WTC11 (cell line): ENCODE measurements around the gene PRKCSH. TPM values are rescaled to one million over a fixed set of nuclear protein-coding genes. Genes with fewer than 3 reads are reported as not detected.
A peak's percentile ranks its signal among the peaks of the same experiment; 100 is the strongest.

Experiments used
- AR ChIP-seq: fragments of 250-450 bp; sonication (Bioruptor Pico); IDR thresholded peaks from 2 replicates; pipeline ENCODE4 v1.9.0; 2021; ENCODE audit warnings: mild to moderate bottlenecking
- ATF6 ChIP-seq: sonication (generic); formaldehyde crosslinking; IDR thresholded peaks from 2 replicates; pipeline ENCODE4 v1.8.1; 2023; ENCODE audit warnings: mild to moderate bottlenecking, missing genetic modification reagents
- CDX4 ChIP-seq: fragments of 250-450 bp; sonication (Bioruptor Pico); IDR thresholded peaks from 2 replicates; pipeline ENCODE4 v1.9.0; 2021; ENCODE audit warnings: moderate library complexity, mild to moderate bottlenecking, inconsistent platforms, borderline replicate concordance
- FOXK1 ChIP-seq: sonication (generic); formaldehyde crosslinking; IDR thresholded peaks from 2 replicates; pipeline ENCODE4 v1.8.0; 2022; ENCODE audit warnings: mild to moderate bottlenecking, moderate library complexity, missing genetic modification reagents
- FOXP4 ChIP-seq: sonication (generic); formaldehyde crosslinking; IDR thresholded peaks from 2 replicates; pipeline ENCODE4 v1.8.0; 2022; ENCODE audit warnings: mild to moderate bottlenecking, missing genetic modification reagents
- GABPB1 ChIP-seq: sonication (generic); formaldehyde crosslinking; IDR thresholded peaks from 2 replicates; pipeline ENCODE4 v1.8.1; 2023; ENCODE audit warnings: mild to moderate bottlenecking, missing genetic modification reagents
- GTF2I ChIP-seq: fragments of 250-450 bp; sonication (Bioruptor Pico); conservative IDR thresholded peaks from 2 replicates; pipeline ENCODE4 v1.4.0; 2021; ENCODE audit warnings: mild to moderate bottlenecking
- HMGA2 ChIP-seq: fragments of 250-450 bp; sonication (Bioruptor Pico); IDR thresholded peaks from 2 replicates; pipeline ENCODE4 v1.4.0; 2021; ENCODE audit warnings: mild to moderate bottlenecking, moderate library complexity
- IRF2 ChIP-seq: sonication (generic); formaldehyde crosslinking; IDR thresholded peaks from 2 replicates; pipeline ENCODE4 v1.8.0; 2022; ENCODE audit warnings: low read depth, missing genetic modification reagents, borderline replicate concordance
- NFATC4 ChIP-seq: fragments of 250-450 bp; sonication (Bioruptor Pico); IDR thresholded peaks from 2 replicates; pipeline ENCODE4 v1.9.0; 2021; ENCODE audit warnings: mild to moderate bottlenecking
- SOX15 ChIP-seq: fragments of 250-450 bp; sonication (Bioruptor Pico); IDR thresholded peaks from 2 replicates; pipeline ENCODE4 v1.9.0; 2021; ENCODE audit warnings: mild to moderate bottlenecking
- TCF7 ChIP-seq: sonication (generic); formaldehyde crosslinking; IDR thresholded peaks from 2 replicates; pipeline ENCODE4 v1.8.0; 2022; ENCODE audit warnings: mild to moderate bottlenecking, low read depth, missing genetic modification reagents, moderate library complexity
- TP53 ChIP-seq: sonication (generic); formaldehyde crosslinking; IDR thresholded peaks from 2 replicates; pipeline ENCODE4 v1.8.1; 2023; ENCODE audit warnings: mild to moderate bottlenecking, missing genetic modification reagents
- ZMAT4 ChIP-seq: fragments of 250-450 bp; sonication (Bioruptor Pico); IDR thresholded peaks from 2 replicates; pipeline ENCODE4 v1.9.0; 2021; ENCODE audit warnings: mild to moderate bottlenecking
- ZNF416 ChIP-seq: fragments of 250-450 bp; sonication (Bioruptor Pico); IDR thresholded peaks from 2 replicates; pipeline ENCODE4 v1.9.0; 2021; ENCODE audit warnings: mild to moderate bottlenecking, inconsistent platforms
- ZNF425 ChIP-seq: fragments of 250-450 bp; sonication (Bioruptor Pico); conservative IDR thresholded peaks from 2 replicates; pipeline ENCODE4 v1.9.0; 2021; ENCODE audit warnings: mild to moderate bottlenecking
- ZNF512 ChIP-seq: sonication (generic); formaldehyde crosslinking; IDR thresholded peaks from 2 replicates; pipeline ENCODE4 v1.8.1; 2022; ENCODE audit warnings: missing genetic modification reagents, borderline replicate concordance
- total RNA-seq: library from RNA; stranded (reverse); gene quantifications from 3 replicates; pipeline ENCODE4 v1.2.3, GENCODE V29; 2021
- TF ChIP-seq, protein P1 (sequence below): sonication (generic); formaldehyde crosslinking; conservative IDR thresholded peaks from 2 replicates; pipeline ENCODE4 v1.8.1; 2023; ENCODE audit warnings: mild to moderate bottlenecking, low read depth, missing genetic modification reagents, moderate library complexity
- TF ChIP-seq, protein P2 (sequence below): sonication (generic); formaldehyde crosslinking; IDR thresholded peaks from 2 replicates; pipeline ENCODE4 v1.8.0; 2022; ENCODE audit warnings: mild to moderate bottlenecking, missing genetic modification reagents
- TF ChIP-seq, protein P3 (sequence below): sonication (generic); formaldehyde crosslinking; IDR thresholded peaks from 2 replicates; pipeline ENCODE4 v1.8.1; 2023; ENCODE audit warnings: mild to moderate bottlenecking, missing genetic modification reagents, moderate library complexity

PRKCSH gene
- total RNA-seq, 1 experiment from 2014 or later = 396 TPM

DNA sequence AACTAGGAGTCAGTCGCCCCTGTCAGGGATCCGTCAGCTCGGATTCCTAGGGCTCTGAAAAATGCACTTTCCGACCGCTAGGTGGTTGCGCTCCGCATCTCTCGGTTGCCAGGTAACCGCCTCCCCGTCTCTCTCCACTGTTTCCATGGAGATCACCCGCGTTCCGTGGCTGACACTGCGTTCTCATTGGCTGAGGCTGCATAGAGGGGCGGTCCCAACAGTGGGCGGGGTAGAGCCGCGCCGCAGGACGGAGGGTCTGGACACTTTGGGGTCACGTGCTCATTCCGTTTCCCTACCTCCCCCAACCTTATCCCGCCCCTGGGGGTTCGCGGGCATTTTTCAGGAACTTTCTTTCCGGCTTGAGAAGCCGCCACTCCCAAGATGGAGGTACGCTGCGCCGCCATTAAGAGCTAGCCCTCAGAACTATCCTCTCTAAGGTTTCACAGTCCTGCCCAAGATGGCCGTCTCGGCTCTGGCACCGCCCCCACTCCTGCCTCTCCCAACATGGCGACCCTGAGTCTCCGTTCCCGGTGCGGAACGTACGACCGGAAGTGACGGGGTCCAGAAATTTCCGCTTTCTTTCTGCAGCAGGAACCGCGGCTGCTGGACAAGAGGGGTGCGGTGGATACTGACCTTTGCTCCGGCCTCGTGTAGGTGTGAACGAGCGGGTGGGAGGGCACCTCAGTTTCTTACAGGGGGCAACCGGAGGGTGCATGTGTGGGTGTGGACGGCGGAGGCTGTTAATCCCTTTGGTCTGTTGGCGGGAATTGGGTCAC is at the start of gene PRKCSH, which contains the start of gene ODAD3 (continued):
- TF ChIP-seq ZNF425 (CRISPR knock-in tag) = no peak
- no peak for TF ChIP-seq SOX15 (CRISPR knock-in tag)
- no peak for TF ChIP-seq ZNF512 (CRISPR knock-in tag)
- no peak for TF ChIP-seq AR (CRISPR knock-in tag)
- no peak for TF ChIP-seq FOXP4
- TF ChIP-seq NFATC4 (CRISPR knock-in tag) = no peak
- TF ChIP-seq CDX4 = no peak
- TF ChIP-seq ZMAT4 (CRISPR knock-in tag) = no peak
- TF ChIP-seq, protein P1, sequence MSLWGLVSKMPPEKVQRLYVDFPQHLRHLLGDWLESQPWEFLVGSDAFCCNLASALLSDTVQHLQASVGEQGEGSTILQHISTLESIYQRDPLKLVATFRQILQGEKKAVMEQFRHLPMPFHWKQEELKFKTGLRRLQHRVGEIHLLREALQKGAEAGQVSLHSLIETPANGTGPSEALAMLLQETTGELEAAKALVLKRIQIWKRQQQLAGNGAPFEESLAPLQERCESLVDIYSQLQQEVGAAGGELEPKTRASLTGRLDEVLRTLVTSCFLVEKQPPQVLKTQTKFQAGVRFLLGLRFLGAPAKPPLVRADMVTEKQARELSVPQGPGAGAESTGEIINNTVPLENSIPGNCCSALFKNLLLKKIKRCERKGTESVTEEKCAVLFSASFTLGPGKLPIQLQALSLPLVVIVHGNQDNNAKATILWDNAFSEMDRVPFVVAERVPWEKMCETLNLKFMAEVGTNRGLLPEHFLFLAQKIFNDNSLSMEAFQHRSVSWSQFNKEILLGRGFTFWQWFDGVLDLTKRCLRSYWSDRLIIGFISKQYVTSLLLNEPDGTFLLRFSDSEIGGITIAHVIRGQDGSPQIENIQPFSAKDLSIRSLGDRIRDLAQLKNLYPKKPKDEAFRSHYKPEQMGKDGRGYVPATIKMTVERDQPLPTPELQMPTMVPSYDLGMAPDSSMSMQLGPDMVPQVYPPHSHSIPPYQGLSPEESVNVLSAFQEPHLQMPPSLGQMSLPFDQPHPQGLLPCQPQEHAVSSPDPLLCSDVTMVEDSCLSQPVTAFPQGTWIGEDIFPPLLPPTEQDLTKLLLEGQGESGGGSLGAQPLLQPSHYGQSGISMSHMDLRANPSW = no peak
- TF ChIP-seq, protein P2, sequence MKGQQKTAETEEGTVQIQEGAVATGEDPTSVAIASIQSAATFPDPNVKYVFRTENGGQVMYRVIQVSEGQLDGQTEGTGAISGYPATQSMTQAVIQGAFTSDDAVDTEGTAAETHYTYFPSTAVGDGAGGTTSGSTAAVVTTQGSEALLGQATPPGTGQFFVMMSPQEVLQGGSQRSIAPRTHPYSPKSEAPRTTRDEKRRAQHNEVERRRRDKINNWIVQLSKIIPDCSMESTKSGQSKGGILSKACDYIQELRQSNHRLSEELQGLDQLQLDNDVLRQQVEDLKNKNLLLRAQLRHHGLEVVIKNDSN (CRISPR knock-in tag) = peak; percentile 96
- TF ChIP-seq TP53 (CRISPR knock-in tag) = no peak
- no peak for TF ChIP-seq GTF2I (CRISPR knock-in tag)
- TF ChIP-seq TCF7 = no peak
- TF ChIP-seq, protein P3, sequence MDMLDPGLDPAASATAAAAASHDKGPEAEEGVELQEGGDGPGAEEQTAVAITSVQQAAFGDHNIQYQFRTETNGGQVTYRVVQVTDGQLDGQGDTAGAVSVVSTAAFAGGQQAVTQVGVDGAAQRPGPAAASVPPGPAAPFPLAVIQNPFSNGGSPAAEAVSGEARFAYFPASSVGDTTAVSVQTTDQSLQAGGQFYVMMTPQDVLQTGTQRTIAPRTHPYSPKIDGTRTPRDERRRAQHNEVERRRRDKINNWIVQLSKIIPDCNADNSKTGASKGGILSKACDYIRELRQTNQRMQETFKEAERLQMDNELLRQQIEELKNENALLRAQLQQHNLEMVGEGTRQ (CRISPR knock-in tag) = peak; percentile 97
- TF ChIP-seq ZNF416 (CRISPR knock-in tag) = no peak
- TF ChIP-seq IRF2 (CRISPR knock-in tag) = no peak
- TF ChIP-seq ATF6 (CRISPR knock-in tag) = no peak
- TF ChIP-seq GABPB1 = peak; percentile 80
- peak; percentile 75 for TF ChIP-seq FOXK1
- no peak for TF ChIP-seq HMGA2 (CRISPR knock-in tag)
